Lower leg skin (tissue), 4 donors: ENCODE data around the gene TRPM8. TPM values are rescaled to one million over a fixed set of nuclear protein-coding genes. Genes with fewer than 3 reads are reported as not detected.

Experiments
- DNase-seq, 2 donors: peaks; one replicate each; pipeline ENCODE4 v3.0.0-alpha.2; 2019; ENCODE audit warnings: low spot score in 2 of 2
- H3K4me3 ChIP-seq: fragments of 200-600 bp; sonication (generic); 2 replicates; pipeline ENCODE4 v1.5.1; 2017; ENCODE audit warnings: mild to moderate bottlenecking, low read depth; ENCODE audit not compliant: poor library complexity, severe bottlenecking
- POLR2A ChIP-seq, 2 donors: fragments of 450-650 bp; IDR thresholded peaks; one replicate each; pipeline ENCODE4 v1.6.1; 2016 to 2017; ENCODE audit warnings: antibody characterized with exemption in 2 of 2, mild to moderate bottlenecking in 1 of 2, moderate library complexity in 1 of 2
- WGBS, 2 donors: methylation state at CpG; one replicate each; pipeline ENCODE4 v1.1.5; 2018; 5-methylcytosine and 5-hydroxymethylcytosine counted together
- intact Hi-C: fragments of 100-400 bp; cut with DNase I; formaldehyde crosslinking; loops from one replicate; pipeline ENCODE4 v1.15.0; 2023; ENCODE audit warnings: low total_unique reads
- total RNA-seq, 4 donors: library from RNA; depleted of rRNA; stranded (reverse); fragments of >200 nt; gene quantifications; one replicate each; pipeline ENCODE4 v1.1.0, GENCODE V29; 2016
- TF ChIP-seq, protein P1 (sequence below), 3 donors: fragments of 450-650 bp; IDR thresholded peaks; one replicate each; pipeline ENCODE4 v1.5.1; 2016; ENCODE audit warnings: antibody characterized with exemption in 3 of 3, mild to moderate bottlenecking in 3 of 3, moderate library complexity in 2 of 3

The TRPM8 gene
- total RNA-seq, 4 donors from 2014 or later, result 0.46 TPM; not detected in 2

DNA sequence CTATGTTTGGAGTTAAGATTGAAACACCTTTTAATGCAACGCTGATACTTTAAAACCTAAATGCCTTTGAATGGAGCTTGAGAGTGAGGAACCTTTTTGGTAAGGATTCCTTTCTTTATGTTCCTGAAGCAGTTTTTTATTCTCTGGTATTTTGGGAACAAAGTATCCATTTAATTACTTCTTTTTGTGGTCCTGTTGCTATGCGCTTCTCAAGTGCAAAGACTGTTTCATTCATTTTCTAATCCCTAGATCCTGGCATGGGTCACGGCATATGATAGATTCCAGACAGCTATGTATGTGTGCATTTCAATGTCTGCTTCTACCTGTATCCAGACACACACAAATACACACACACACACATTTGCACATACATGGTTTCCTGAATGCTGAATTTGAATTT, 28.0 kb downstream of the TRPM8 start:
- no peak for DNase-seq
- TF ChIP-seq POLR2A (IDR thresholded peaks at IDR 0.05), result no peak
- TF ChIP-seq, protein P1, sequence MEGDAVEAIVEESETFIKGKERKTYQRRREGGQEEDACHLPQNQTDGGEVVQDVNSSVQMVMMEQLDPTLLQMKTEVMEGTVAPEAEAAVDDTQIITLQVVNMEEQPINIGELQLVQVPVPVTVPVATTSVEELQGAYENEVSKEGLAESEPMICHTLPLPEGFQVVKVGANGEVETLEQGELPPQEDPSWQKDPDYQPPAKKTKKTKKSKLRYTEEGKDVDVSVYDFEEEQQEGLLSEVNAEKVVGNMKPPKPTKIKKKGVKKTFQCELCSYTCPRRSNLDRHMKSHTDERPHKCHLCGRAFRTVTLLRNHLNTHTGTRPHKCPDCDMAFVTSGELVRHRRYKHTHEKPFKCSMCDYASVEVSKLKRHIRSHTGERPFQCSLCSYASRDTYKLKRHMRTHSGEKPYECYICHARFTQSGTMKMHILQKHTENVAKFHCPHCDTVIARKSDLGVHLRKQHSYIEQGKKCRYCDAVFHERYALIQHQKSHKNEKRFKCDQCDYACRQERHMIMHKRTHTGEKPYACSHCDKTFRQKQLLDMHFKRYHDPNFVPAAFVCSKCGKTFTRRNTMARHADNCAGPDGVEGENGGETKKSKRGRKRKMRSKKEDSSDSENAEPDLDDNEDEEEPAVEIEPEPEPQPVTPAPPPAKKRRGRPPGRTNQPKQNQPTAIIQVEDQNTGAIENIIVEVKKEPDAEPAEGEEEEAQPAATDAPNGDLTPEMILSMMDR (IDR thresholded peaks at IDR 0.05), result no peak
- intact Hi-C loops, result no loop called here
- 77 to 82% methylated on average over 3 of the region's 3 CpGs for WGBS, 2 donors
- no peak overlapping the region for H3K4me3 ChIP-seq

DNA sequence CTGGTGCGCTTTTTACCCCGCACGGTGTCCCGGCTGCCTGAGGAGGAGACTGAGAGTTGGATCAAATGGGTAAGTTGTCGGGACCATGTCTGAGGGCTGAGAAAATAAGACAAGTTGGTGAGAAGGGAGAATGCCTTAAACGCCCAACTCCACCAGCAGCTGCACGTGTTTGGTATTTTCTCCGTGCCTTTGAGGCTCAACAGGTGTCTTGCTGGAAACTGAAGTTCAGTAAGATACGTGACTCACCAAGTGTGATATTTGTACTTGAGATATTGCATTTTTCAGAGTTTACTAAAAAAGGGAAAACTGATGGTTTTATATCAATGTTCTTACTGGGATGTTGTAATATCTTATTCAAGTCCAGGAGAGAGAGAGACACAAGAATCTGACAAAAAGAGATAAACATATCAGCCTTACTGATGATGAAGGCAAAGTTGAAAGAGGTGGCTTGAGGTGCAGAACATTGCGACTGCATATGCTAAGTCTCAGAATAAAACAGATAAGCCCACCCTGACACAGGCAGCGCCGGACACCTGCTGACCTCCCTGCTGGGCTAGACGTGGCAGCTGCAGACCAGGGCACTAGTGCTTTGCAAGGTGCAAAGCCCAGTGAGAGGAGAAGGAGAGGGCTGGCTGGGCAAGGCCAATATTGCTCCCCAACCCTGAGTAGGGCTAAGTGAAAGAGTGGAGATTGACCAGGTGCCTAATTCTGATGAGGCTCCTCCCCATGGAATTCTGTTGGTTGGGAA, 33.1 kb downstream of the TRPM8 start:
- 86 to 88% methylated on average over 13 of the region's 13 CpGs for WGBS, 2 donors
- DNase-seq, result peak in 1 of 2 donors; percentile 72
- intact Hi-C loops, result no loop called here
- no peak overlapping the region for H3K4me3 ChIP-seq
- TF ChIP-seq, protein P1 (IDR thresholded peaks at IDR 0.05), result no peak
- no peak for TF ChIP-seq POLR2A (IDR thresholded peaks at IDR 0.05)

DNA sequence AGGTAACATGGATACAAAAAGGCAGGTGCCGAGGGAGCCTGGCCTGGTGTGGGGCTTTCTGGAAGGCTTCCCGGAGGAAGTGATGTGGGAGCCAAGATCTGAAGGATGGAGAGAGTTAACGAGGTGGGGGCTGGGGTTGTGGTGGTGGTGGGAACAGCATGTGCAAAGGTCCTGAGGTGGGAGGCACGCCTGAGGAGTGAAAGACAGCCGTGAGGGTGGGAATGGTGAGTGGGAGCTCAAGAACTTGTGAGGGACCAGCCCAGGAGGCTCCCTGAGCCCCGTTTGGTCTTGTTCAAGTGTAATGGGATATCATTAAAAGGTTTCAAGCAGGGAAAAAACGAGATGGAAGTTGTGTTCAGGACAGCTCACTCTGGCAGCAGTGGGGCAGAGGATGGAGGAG, 35.2 kb downstream of the TRPM8 start:
- no peak for DNase-seq
- TF ChIP-seq, protein P1 (IDR thresholded peaks at IDR 0.05), result no peak
- TF ChIP-seq POLR2A (IDR thresholded peaks at IDR 0.05), result no peak
- intact Hi-C loops, result no loop called here
- H3K4me3 ChIP-seq, result no peak overlapping the region
- 78 to 80% methylated on average over 7 of the region's 7 CpGs for WGBS, 2 donors

DNA sequence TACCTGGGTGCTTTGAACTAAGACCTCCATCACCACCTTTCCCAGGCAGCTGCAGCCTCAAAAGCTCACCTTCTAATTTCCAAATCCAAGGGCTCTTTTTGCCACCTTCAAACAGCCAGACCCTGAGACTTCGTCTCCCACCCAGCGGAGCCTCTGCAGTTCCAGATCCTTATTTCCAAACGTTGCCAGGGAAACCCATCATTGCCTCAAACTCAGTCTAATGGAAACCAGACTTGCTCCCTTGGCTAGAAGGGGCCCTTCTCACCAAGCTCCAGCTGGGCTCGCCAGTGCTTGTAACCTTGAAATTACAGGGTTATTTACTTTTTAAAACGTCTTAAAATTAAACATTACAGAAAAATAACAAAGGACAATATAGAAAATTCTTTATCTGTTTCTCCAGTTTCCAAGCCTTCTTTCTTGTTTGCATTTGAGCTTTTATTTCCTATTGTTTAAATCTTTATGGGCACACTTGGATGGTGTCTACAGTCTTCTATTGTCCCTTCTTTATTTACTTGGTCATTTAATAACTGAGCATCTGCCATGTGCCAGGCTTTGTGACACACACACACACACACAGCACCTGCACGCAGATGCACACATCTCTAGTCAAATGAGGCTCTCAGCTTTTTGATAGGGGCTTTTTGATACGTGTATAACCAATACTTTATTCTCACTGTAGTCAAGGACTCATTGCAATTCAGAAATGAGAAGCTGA, 36.1 kb downstream of the TRPM8 start:
- peak in 1 of 2 donors; percentile 32 for DNase-seq
- intact Hi-C loops, result no loop called here
- H3K4me3 ChIP-seq, result no peak overlapping the region
- WGBS, 2 donors, result 41 to 57% methylated on average over 7 of the region's 7 CpGs
- TF ChIP-seq, protein P1 (IDR thresholded peaks at IDR 0.05), result no peak
- no peak for TF ChIP-seq POLR2A (IDR thresholded peaks at IDR 0.05)

DNA sequence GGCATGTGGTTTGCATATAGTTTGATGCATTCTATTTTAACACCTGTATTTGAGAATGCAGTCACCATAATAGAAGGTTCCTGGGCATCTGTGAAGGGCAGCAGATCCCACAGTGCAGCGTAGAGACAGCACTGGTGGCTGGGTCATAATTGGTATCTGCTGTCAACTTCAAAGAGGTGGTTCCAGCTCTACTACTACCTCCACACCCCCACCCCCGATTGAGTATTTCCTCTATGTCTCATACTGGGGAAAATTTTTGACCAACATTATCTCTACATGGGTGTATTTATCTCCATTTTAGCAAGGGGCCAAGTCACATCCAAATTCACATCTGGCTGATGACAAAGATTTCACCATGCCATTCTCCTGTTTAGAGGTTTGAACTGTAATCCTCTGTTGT, 43.0 kb downstream of the TRPM8 start:
- intact Hi-C loops, result no loop called here
- DNase-seq, result peak in 1 of 2 donors; percentile 9
- 81 to 83% methylated on average over 2 of the region's 2 CpGs for WGBS, 2 donors
- H3K4me3 ChIP-seq, result no peak overlapping the region
- TF ChIP-seq, protein P1 (IDR thresholded peaks at IDR 0.05), result no peak
- no peak for TF ChIP-seq POLR2A (IDR thresholded peaks at IDR 0.05)
